HEK293 (cell line): ENCODE results near the gene PTPN6.

Experiments used
- CTCF ChIP-seq: fragments of 450-650 bp; formaldehyde crosslinking; IDR thresholded peaks from 2 replicates; pipeline ENCODE4 v1.5.1; 2016; ENCODE audit warnings: missing biosample characterization, missing genetic modification characterization
- ZNF768 ChIP-seq: fragments of 450-650 bp; formaldehyde crosslinking; IDR thresholded peaks from 2 replicates; pipeline ENCODE4 v1.5.1; 2018; ENCODE audit warnings: missing biosample characterization, mild to moderate bottlenecking, missing genetic modification characterization

- no peak for TF ChIP-seq CTCF (tag by site-specific recombination)
- no peak for TF ChIP-seq ZNF768 (tag by site-specific recombination)
Observed at GRCh38 chr12:6904280-6905276, 46.6 kb upstream of the PTPN6 start, which contains the start of gene LRRC23.
